Omental fat pad (tissue), 4 donors: ENCODE measurements around the gene RBM26. TPM values are rescaled to one million over a fixed set of nuclear protein-coding genes. Genes with fewer than 3 reads are reported as not detected.
A peak's percentile ranks its signal among the peaks of the same experiment; 100 is the strongest.

Source experiments
- ATAC-seq: fragments of 150-250 bp; one replicate; pipeline ENCODE4 v1.9.1; 2016; ENCODE audit warnings: mild to moderate bottlenecking, moderate library complexity; ENCODE audit not compliant: low FRiP score
- DNase-seq: peaks from one replicate; pipeline ENCODE4 v3.0.0-alpha.2; 2019; ENCODE audit warnings: low spot score
- total RNA-seq, 4 donors: library from RNA; depleted of rRNA; stranded (reverse); fragments of >200 nt; gene quantifications; one replicate each; pipeline ENCODE4 v1.1.0, GENCODE V29; 2016
- TF ChIP-seq, protein P1 (sequence below), 3 donors: fragments of 450-650 bp; IDR thresholded peaks; one replicate each; pipeline ENCODE4 v1.5.1; 2016 to 2017; ENCODE audit warnings: antibody characterized with exemption in 3 of 3, mild to moderate bottlenecking in 3 of 3, moderate library complexity in 2 of 3

RBM26 gene
- total RNA-seq, 4 donors from 2014 or later, result 23.6 to 49.5 (median 34.1) TPM

DNA sequence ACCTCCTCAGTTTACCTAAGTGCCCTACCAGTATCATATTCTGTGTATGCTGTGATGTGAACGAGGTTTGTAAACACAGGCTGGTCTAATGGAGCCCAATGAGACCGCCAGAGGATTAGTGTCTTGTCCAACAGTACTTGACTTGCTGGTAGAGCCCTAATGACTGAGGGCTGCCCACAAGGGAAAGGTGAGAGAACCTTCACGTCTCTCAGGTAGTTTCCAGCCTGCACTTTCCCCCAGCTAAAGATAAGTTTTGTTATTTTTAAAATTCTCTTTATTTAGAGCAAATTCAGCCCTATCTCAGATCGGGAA, 498 bp upstream of the RBM26 start:
- peak; percentile 42 for ATAC-seq
- TF ChIP-seq, protein P1, sequence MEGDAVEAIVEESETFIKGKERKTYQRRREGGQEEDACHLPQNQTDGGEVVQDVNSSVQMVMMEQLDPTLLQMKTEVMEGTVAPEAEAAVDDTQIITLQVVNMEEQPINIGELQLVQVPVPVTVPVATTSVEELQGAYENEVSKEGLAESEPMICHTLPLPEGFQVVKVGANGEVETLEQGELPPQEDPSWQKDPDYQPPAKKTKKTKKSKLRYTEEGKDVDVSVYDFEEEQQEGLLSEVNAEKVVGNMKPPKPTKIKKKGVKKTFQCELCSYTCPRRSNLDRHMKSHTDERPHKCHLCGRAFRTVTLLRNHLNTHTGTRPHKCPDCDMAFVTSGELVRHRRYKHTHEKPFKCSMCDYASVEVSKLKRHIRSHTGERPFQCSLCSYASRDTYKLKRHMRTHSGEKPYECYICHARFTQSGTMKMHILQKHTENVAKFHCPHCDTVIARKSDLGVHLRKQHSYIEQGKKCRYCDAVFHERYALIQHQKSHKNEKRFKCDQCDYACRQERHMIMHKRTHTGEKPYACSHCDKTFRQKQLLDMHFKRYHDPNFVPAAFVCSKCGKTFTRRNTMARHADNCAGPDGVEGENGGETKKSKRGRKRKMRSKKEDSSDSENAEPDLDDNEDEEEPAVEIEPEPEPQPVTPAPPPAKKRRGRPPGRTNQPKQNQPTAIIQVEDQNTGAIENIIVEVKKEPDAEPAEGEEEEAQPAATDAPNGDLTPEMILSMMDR (IDR thresholded peaks at IDR 0.05), result no peak
- no peak for DNase-seq

DNA sequence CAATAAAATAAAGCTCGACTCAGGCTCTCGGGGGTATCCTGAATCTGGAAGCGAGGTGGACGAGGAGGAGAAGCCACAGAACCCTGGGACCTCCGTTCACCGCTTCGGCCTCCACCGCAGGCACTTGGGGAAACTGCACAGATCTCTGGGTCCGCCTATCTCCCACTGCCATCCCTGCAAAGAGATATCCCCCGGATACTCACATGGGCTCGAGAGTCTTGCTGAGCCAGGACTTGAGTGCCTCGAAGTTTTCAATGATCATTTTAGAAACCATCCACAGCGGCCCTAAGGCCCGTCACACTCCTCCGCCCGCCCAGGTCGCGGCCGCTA, 589 bp downstream of the RBM26 start:
- TF ChIP-seq, protein P1 (IDR thresholded peaks at IDR 0.05), result no peak
- ATAC-seq (peak; percentile 7), DNase-seq (no peak)

DNA sequence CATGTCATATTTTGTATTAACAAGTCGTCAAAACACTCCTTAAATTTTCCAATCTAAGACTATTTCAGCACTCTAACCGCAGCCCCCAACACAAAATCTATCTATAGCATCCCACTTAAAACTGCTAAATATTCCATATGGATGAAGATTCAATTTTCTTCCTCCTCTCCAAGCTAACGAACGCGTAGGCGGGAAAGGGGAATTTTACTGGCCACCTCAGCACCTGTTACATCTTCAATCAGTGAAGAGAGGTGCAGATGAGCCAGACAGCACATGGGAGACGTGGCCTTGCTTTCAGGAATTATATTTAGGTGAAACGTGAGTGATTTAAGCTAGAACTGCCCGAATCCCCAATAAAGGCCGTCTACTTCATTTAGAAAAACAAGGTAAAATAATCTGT, 1.1 kb downstream of the RBM26 start:
- TF ChIP-seq, protein P1 (IDR thresholded peaks at IDR 0.05), result no peak
- ATAC-seq, result peak; percentile 30
- no peak for DNase-seq

DNA sequence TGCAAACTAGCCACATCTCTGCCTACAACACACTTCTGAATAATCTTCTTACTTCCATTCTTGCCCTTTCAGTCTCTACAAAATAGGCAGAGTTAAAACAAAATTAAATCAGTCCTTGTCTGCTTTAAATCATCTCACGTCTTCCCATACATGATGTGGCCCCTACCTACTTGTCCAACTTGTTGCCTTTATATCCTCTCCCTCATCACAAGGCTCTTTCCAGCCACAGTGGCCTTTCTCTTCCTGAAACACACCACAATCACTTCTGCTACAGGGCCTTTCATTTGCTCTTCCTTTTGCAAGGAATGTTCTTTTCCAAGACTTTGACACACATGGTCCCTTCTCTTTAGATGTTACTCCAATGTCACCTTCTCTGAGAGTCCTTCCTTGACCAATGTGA, 1.7 kb downstream of the RBM26 start:
- no peak for DNase-seq
- ATAC-seq, result no peak
- TF ChIP-seq, protein P1 (IDR thresholded peaks at IDR 0.05), result no peak

DNA sequence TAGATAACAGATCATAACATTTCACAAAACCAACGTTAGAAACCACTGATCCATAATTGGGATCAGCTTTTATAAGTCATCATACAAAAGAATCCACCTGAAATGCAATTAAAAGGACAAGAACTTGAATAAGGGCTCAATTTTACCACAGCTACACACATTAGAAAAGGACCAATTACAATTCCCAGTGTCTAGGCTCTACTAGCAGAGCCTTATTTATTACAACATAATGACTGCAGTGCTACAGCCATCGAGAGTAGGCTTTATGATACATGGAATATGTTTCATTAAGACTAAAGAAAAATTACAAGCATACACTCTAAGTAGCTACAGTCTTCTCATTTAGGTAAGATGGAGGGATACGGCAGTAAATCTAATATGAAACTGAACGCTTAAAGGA, 2.9 kb downstream of the RBM26 start:
- TF ChIP-seq, protein P1 (IDR thresholded peaks at IDR 0.05), result no peak

DNA sequence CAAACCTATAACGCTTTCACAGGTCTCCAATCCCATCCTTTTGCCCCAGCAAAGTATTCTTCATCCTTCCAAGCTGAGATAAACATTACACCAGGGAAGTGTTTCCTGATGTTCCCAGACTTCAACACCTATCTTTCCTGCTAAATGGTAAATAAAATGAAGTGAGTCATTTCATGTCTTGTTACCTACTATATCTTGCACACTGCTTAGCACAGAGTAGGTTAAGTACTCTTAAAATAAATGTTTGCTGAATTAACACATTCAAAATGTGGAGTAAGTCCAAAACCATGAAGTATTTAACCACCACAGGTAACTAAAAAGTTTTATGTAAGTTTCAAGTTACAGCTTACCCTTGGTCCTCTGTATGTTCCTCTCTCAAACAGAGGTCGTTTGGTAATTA, 3.4 kb downstream of the RBM26 start:
- TF ChIP-seq, protein P1 (IDR thresholded peaks at IDR 0.05), result no peak
- DNase-seq (no peak), ATAC-seq (no peak)

More for the DNA sequence above, 2.9 kb downstream of the RBM26 start:
- ATAC-seq, result no peak
- no peak for DNase-seq

DNA sequence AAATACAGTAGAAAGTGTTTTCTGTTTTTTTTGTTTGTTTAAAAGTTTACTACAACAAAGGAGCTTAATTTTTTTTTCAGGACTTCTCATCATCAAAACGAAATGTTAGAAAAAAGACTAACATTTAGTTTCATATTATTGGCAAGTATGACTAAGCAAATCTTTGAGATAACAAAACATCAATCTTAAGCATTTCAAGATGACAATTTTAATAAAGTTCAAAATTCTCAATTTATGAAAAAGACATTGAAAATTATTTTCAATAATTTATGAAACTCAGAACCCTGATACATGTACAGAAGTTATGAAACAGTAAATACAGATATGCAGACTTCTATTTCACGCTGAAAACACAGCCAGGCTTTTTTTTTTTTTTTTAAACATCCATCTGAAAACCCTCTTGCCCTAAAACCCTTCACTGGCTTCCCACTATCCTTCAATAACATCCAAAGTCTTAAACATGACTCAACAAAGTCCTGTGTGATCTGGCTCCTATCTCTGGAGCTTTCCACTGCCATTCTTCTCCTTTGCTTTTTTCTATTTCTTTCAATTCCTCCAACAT, 3.9 kb downstream of the RBM26 start:
- TF ChIP-seq, protein P1 (IDR thresholded peaks at IDR 0.05), result no peak
- ATAC-seq, result no peak

More for the DNA sequence above, 3.9 kb downstream of the RBM26 start:
- DNase-seq, result no peak
